ENCODE measurements around the gene USO1. TPM values are rescaled to one million over a fixed set of nuclear protein-coding genes. Genes with fewer than 3 reads are reported as not detected.
"Not testable (repeated sequence)": the region's sequence is repeated elsewhere in the genome, so short reads cannot be mapped to it uniquely, and the experiment has no call there.

Gene USO1
- total and polyA plus RNA-seq, 4 experiments from 2014 or later: 31.9 to 49.4 (median 42.0) TPM

DNA sequence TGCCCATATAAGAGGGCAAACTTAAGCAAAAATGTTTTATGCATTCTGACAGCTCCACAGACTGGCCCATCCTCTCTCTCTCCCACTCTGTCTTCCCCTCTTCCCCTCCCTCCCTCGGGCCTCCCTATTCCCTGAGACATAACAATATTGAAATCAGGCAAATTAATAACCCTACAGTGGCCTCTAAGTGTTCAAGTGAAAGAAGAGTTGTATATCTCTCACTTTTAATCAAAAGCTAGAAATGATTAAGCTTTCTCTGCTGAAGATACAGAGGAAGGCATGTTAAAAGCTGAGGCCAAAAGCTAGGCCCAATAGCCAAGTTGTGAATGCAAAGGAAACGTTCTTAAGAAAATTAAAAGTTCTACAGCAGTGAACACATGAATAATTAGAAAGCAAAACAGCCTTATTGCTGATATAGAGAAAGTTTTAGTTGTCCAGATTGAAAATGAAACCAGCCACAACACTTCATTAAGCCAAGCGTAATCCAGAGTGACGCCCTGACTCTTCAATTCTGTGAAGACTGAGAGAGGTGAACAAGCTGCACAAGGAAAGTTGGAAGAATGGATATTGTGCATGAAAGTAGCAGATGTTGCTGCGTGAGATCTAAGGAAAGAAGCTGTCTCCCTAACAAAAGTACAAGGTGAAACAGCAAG is 54.9 kb downstream of the USO1 start:
- peak overlapping the region in 6 of 7 donors; percentile 9 to 78 (median 45) for H3K27ac Mint-ChIP-seq
- Histone ChIP-seq H3K9me3 (ENCODE audit: control insufficient read depth in 1 of 2, low read length in 2 of 2) (no peaks in the 10 kb centered on the region), H3K4me3 (ENCODE audit: low read length in 2 of 2) (no peak overlapping the region), H3K27me3 (ENCODE audit: insufficient read depth, low read length) (no peaks in the 10 kb centered on the region), H3K4me1 (ENCODE audit: insufficient read depth, low read length) (no peaks in the 10 kb centered on the region), H3K27ac (ENCODE audit: low read depth, low read length) (no peak overlapping the region), H3K36me3 (ENCODE audit: insufficient read depth, low read length) (peaks cover 27% of the 10 kb centered on the region)
- ChIA-PET CTCF (ENCODE audit: partially characterized antibody) (interaction anchor here (0.6 kb wide), 1 partner anchor 31 kb away, joined by 3 read pairs; no protein-coding TSS in a partner anchor), POLR2A (ENCODE audit: partially characterized antibody) (no interaction called here)
- H3K4me1 Mint-ChIP-seq: peaks cover 1 to 7% (median 5%) of the 10 kb centered on the region in 4 donors
- peaks cover 0 to 4% (median 0%) of the 10 kb centered on the region in 8 donors for H3K9me3 Mint-ChIP-seq
- no peak overlapping the region for H3K4me3 Mint-ChIP-seq
- DNase-seq: no peak
- H3K27me3 Mint-ChIP-seq: no peaks in the 10 kb centered on the region
- H3K36me3 Mint-ChIP-seq: peaks cover 54 to 75% of the 10 kb centered on the region in 2 donors
- intact Hi-C loops (cut with micrococcal nuclease): no loop called here

DNA sequence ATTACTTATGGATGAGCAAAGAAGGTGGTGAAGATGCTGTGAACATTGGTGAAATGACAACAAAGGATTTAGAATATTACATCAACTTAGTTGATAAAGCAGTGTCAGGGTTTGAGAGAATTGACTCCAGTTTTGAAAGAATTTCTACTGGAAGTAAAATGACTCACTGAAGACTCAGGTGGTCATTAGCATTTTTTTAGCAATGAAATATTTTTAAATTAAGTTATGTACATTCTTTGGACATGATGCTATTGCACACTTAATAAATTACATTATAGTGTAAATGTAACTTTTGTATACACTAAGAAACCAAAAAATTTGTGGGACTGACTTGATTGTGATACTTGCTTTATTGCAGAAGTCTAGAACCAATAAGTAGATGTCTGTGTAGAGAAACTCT is 56.9 kb downstream of the USO1 start:
- H3K4me3 ChIP-seq (ENCODE audit: low read length in 2 of 2): no peak overlapping the region
- Mint-ChIP-seq H3K4me3 (no peak overlapping the region), H3K9me3 (no peaks in the 10 kb centered on the region), H3K27me3 (no peaks in the 10 kb centered on the region), H3K27ac (peak overlapping the region in 1 of 7 donors; percentile 37), H3K36me3 (peaks cover 35 to 67% of the 10 kb centered on the region in 2 donors), H3K4me1 (peaks cover 0 to 7% (median 3%) of the 10 kb centered on the region in 4 donors)
- CTCF ChIA-PET (ENCODE audit: partially characterized antibody): interaction anchor here (1.7 kb wide), 1 partner anchor 57 kb away, joined by 4 read pairs; the partner anchor contains the start of gene USO1
- H3K36me3 ChIP-seq (ENCODE audit: insufficient read depth, low read length): peaks cover 6% of the 10 kb centered on the region
- H3K27me3 ChIP-seq (ENCODE audit: insufficient read depth, low read length): no peaks in the 10 kb centered on the region
- intact Hi-C loops (cut with micrococcal nuclease): no loop called here
- no peaks in the 10 kb centered on the region for H3K9me3 ChIP-seq (ENCODE audit: control insufficient read depth in 1 of 2, low read length in 2 of 2)
- no peak overlapping the region for H3K27ac ChIP-seq (ENCODE audit: low read depth, low read length)
- H3K4me1 ChIP-seq (ENCODE audit: insufficient read depth, low read length): no peaks in the 10 kb centered on the region
- no peak for DNase-seq
- POLR2A ChIA-PET (ENCODE audit: partially characterized antibody): no interaction called here

DNA sequence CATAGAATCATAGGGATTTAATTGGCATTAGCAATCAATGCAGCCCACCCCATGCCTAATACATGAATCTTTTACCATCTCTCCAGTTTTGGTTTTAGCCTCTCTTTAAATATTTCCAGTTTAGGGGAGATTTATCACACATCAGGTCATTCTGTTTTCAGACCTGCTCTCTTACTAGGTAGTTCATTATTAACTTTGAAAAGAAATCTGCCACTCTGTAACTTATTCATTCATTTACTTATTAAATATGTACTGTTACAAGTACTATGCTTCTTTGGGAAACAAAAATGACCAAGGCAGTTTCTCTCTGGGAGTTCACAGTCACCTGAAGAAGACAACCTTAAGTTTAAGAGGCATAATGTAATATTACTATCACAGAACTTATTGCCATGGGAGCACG is 62.1 kb downstream of the USO1 start:
- peaks cover 0 to 2% (median 0%) of the 10 kb centered on the region in 8 donors for H3K9me3 Mint-ChIP-seq
- intact Hi-C loops (cut with micrococcal nuclease): no loop called here
- H3K27me3 ChIP-seq (ENCODE audit: insufficient read depth, low read length): no peaks in the 10 kb centered on the region
- no peak overlapping the region for H3K4me3 Mint-ChIP-seq
- no peaks in the 10 kb centered on the region for H3K27me3 Mint-ChIP-seq
- H3K36me3 Mint-ChIP-seq: peaks cover 17 to 54% of the 10 kb centered on the region in 2 donors
- no peaks in the 10 kb centered on the region for H3K9me3 ChIP-seq (ENCODE audit: control insufficient read depth in 1 of 2, low read length in 2 of 2)
- H3K4me3 ChIP-seq (ENCODE audit: low read length in 2 of 2): no peak overlapping the region
- H3K36me3 ChIP-seq (ENCODE audit: insufficient read depth, low read length): peaks cover 16% of the 10 kb centered on the region
- no peak overlapping the region for H3K27ac ChIP-seq (ENCODE audit: low read depth, low read length)
- POLR2A ChIA-PET (ENCODE audit: partially characterized antibody): no interaction called here
- H3K4me1 Mint-ChIP-seq: peaks cover 0 to 1% (median under 1%) of the 10 kb centered on the region in 4 donors
- DNase-seq: no peak
- H3K4me1 ChIP-seq (ENCODE audit: insufficient read depth, low read length): no peaks in the 10 kb centered on the region
- CTCF ChIA-PET (ENCODE audit: partially characterized antibody): no interaction called here
- peak overlapping the region in 1 of 7 donors; percentile 8 for H3K27ac Mint-ChIP-seq

DNA sequence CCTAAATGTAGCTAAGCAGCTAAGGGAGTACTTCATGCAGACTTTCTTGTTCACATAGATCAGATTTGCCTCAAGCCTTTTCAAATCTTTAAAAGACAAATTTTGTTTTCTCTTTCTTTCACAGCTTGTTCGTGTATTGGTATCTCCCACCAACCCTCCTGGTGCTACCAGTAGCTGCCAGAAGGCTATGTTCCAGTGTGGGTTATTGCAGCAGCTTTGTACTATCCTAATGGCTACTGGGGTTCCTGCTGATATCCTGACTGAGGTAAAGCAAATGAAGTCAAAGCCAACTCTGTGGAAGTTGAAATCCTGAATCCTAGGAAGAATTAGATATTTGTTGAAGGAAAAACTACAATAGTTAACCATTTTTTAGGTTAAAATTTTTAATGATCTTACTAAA is 62.6 kb downstream of the USO1 start:
- H3K27ac Mint-ChIP-seq: peak overlapping the region in 1 of 7 donors; percentile 34
- intact Hi-C loops (cut with micrococcal nuclease): no loop called here

DNA sequence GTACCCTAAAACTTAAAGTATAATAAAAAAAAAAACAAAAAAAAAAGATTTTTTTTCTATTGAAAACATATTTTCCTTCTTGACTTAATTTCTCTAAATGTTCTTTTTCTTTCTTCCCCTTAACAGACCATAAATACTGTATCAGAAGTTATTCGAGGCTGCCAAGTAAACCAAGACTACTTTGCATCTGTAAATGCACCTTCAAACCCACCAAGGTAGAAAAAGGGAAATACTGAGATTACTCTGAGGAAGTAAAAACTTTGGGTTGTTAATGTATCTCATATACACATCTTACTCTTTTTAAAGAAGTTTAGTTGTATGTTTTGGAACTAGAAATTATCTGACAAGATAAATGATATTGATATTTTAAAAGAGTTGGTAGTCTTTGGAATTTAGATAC is 65.6 kb downstream of the USO1 start:
- H3K9me3 Mint-ChIP-seq: peaks cover 0 to 2% (median 0%) of the 10 kb centered on the region in 8 donors
- no peaks in the 10 kb centered on the region for H3K27me3 Mint-ChIP-seq
- H3K27ac Mint-ChIP-seq: peak overlapping the region in 1 of 7 donors; percentile 12
- H3K4me1 Mint-ChIP-seq: peaks cover 0 to 4% (median under 1%) of the 10 kb centered on the region in 4 donors
- CTCF ChIA-PET (ENCODE audit: partially characterized antibody): no interaction called here
- Histone ChIP-seq H3K4me3 (ENCODE audit: low read length in 2 of 2) (no peak overlapping the region), H3K27ac (ENCODE audit: low read depth, low read length) (no peak overlapping the region), H3K9me3 (ENCODE audit: control insufficient read depth in 1 of 2, low read length in 2 of 2) (no peaks in the 10 kb centered on the region), H3K27me3 (ENCODE audit: insufficient read depth, low read length) (no peaks in the 10 kb centered on the region), H3K4me1 (ENCODE audit: insufficient read depth, low read length) (no peaks in the 10 kb centered on the region), H3K36me3 (ENCODE audit: insufficient read depth, low read length) (peaks cover 16% of the 10 kb centered on the region)
- peaks cover 15 to 44% of the 10 kb centered on the region in 2 donors for H3K36me3 Mint-ChIP-seq
- POLR2A ChIA-PET (ENCODE audit: partially characterized antibody): no interaction called here
- H3K4me3 Mint-ChIP-seq: no peak overlapping the region
- intact Hi-C loops (cut with micrococcal nuclease): no loop called here
- DNase-seq: no peak

More for the DNA sequence above, 62.6 kb downstream of the USO1 start:
- no peaks in the 10 kb centered on the region for H3K9me3 ChIP-seq (ENCODE audit: control insufficient read depth in 1 of 2, low read length in 2 of 2)
- ChIA-PET CTCF (ENCODE audit: partially characterized antibody) (no interaction called here), POLR2A (ENCODE audit: partially characterized antibody) (no interaction called here)
- Mint-ChIP-seq H3K27me3 (no peaks in the 10 kb centered on the region), H3K4me3 (no peak overlapping the region), H3K4me1 (peaks cover 0 to 1% (median under 1%) of the 10 kb centered on the region in 4 donors), H3K9me3 (peaks cover 0 to 2% (median 0%) of the 10 kb centered on the region in 8 donors), H3K36me3 (peaks cover 14 to 53% of the 10 kb centered on the region in 2 donors)
- H3K27me3 ChIP-seq (ENCODE audit: insufficient read depth, low read length): no peaks in the 10 kb centered on the region
- H3K4me3 ChIP-seq (ENCODE audit: low read length in 2 of 2): no peak overlapping the region
- no peak for DNase-seq
- peaks cover 16% of the 10 kb centered on the region for H3K36me3 ChIP-seq (ENCODE audit: insufficient read depth, low read length)
- no peaks in the 10 kb centered on the region for H3K4me1 ChIP-seq (ENCODE audit: insufficient read depth, low read length)
- H3K27ac ChIP-seq (ENCODE audit: low read depth, low read length): no peak overlapping the region

DNA sequence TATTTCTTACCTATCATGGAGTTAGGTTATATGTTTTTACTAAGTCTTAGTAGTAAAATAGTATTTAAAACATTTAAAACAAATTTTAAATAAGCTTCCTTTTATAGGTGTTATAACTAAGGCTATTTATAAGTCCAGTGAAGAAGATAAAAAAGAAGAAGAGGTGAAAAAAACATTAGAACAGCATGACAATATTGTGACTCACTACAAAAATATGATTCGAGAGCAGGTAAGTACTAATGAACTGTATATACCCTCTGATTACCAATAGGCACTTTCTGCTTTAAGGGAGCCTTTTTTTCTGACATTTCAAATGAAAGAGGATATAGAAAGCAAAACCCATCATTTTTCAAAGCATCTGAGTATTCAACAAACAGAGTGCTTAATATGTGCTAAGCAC is 76.6 kb downstream of the USO1 start:
- Histone ChIP-seq H3K36me3 (ENCODE audit: insufficient read depth, low read length) (peaks cover 29% of the 10 kb centered on the region), H3K4me1 (ENCODE audit: insufficient read depth, low read length) (no peaks in the 10 kb centered on the region), H3K9me3 (ENCODE audit: control insufficient read depth in 1 of 2, low read length in 2 of 2) (no peaks in the 10 kb centered on the region), H3K27me3 (ENCODE audit: insufficient read depth, low read length) (no peaks in the 10 kb centered on the region), H3K27ac (ENCODE audit: low read depth, low read length) (no peak overlapping the region), H3K4me3 (ENCODE audit: low read length in 2 of 2) (no peak overlapping the region)
- Mint-ChIP-seq H3K9me3 (no peaks in the 10 kb centered on the region), H3K27me3 (no peaks in the 10 kb centered on the region), H3K4me1 (no peaks in the 10 kb centered on the region), H3K36me3 (peaks cover 39 to 46% of the 10 kb centered on the region in 2 donors), H3K27ac (no peak overlapping the region), H3K4me3 (no peak overlapping the region)
- intact Hi-C loops (cut with micrococcal nuclease): no loop called here
- CTCF ChIA-PET (ENCODE audit: partially characterized antibody): interaction anchor here (1.2 kb wide), 1 partner anchor 47 kb away, joined by 4 read pairs; no protein-coding TSS in a partner anchor
- POLR2A ChIA-PET (ENCODE audit: partially characterized antibody): no interaction called here
- no peak for DNase-seq

DNA sequence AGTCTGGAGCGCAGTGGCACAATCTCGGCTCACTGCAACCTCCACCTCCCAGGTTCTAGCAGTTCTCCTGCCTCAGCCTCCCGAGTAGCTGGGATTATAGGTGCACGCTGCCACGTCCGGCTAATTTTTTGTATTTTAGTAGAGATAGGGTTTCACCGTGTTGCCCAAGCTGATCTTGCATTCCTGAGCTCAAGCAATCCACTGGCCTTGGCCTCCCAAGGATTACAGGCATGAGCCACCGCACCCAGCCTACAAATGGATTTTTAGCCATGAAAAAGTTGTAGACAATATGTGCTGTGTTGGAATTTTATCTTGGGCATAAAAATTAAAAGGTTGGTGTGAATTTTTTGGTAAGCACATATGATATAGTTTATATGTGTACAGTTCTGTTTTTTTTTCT is 81.7 kb downstream of the USO1 start:
- intact Hi-C loops (cut with micrococcal nuclease); DNase-seq; H3K4me3 ChIP-seq (ENCODE audit: low read length in 2 of 2); H3K27me3 Mint-ChIP-seq; POLR2A ChIA-PET (ENCODE audit: partially characterized antibody); H3K27ac Mint-ChIP-seq; H3K9me3 ChIP-seq (ENCODE audit: control insufficient read depth in 1 of 2, low read length in 2 of 2); H3K27ac ChIP-seq (ENCODE audit: low read depth, low read length); H3K9me3 Mint-ChIP-seq; H3K27me3 ChIP-seq (ENCODE audit: insufficient read depth, low read length); H3K4me1 Mint-ChIP-seq; H3K4me3 Mint-ChIP-seq; H3K4me1 ChIP-seq (ENCODE audit: insufficient read depth, low read length): not testable (repeated sequence)
- CTCF ChIA-PET (ENCODE audit: partially characterized antibody): interaction anchor here (0.8 kb wide), 1 partner anchor 190 kb away, joined by 3 read pairs; no protein-coding TSS in a partner anchor
- peaks cover 38 to 59% of the 10 kb centered on the region in 2 donors for H3K36me3 Mint-ChIP-seq
- H3K36me3 ChIP-seq (ENCODE audit: insufficient read depth, low read length): peaks cover 30% of the 10 kb centered on the region

Measured in CD4-positive, alpha-beta memory T cell (primary cell).